Amniotic stem cell (primary cell): ENCODE measurements around the gene HNRNPCL4.
"Not testable (repeated sequence)": the region's sequence is repeated elsewhere in the genome, so short reads cannot be mapped to it uniquely, and the experiment has no call there.

Source experiments
- DNase-seq: peaks from one replicate; lab custom pipeline; 2025; lab: John Stamatoyannopoulos, UW

The HNRNPCL4 gene

GRCh38 chr1:13165531-13165930 lies at the start of gene HNRNPCL4:
HNRNPCL4 (minus strand) TSS chr1:13165631; CDS start chr1:13165467, 164 bp downstream.
- not testable (repeated sequence) for DNase-seq

DNA sequence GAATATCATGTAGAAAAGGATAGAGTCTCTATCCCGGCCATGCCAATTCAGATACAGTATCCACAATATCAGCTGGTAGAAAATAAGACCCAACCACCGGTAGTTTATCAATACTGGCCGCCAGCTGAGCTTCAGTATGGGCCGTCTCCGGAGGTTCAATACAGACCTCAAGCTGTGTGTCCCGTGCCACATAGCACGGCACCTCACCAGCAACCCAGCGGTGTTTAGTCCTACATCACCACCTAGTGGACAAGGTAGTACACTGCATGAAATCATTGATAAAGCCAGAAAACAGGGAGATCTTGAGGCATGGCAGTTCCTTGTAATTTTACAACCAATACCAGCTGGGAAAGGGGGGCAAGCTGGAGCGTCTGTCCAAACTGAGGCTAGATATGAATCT lies 43.3 kb upstream of the HNRNPCL4 start:
- not testable (repeated sequence) for DNase-seq

- not testable (repeated sequence) for DNase-seq
Observed at GRCh38 chr1:13201309-13201708, 35.9 kb upstream of the HNRNPCL4 start, which contains the start of gene PRAMEF13. PRAMEF13 (minus strand) TSS chr1:13201409; CDS start chr1:13199589, 1,820 bp downstream.

- DNase-seq = not testable (repeated sequence)
Observed at GRCh38 chr1:13171548-13171947, 6.1 kb upstream of the HNRNPCL4 start, which contains the start of gene PRAMEF9. PRAMEF9 (plus strand) TSS chr1:13171848; CDS start chr1:13175281, 3,433 bp downstream.

DNA sequence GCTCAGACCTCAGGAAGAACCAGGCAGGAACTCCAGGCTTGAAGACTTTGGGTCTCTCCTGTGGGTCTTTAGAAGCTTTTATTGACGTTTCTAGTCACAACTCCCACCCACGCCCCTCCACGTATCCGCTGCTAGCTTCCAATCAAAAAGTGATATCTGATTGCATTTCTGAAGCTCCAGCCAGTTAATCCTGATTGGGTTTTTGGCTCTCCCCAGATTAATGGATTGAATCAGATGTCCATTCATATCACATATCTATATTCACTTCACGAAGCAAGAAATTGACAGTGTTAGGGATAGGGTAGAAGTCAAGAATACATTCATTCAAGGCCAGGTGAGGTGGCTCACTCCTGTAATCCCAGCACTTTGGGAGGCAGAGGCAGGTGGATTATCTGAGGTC lies 9.5 kb downstream of the HNRNPCL4 start, which contains the start of gene PRAMEF26:
Gene PRAMEF26, minus strand, starts transcription at position 101 of the 400 bp plus-strand sequence. CDS start 2,914 bp downstream, outside the sequence.
- not testable (repeated sequence) for DNase-seq

DNA sequence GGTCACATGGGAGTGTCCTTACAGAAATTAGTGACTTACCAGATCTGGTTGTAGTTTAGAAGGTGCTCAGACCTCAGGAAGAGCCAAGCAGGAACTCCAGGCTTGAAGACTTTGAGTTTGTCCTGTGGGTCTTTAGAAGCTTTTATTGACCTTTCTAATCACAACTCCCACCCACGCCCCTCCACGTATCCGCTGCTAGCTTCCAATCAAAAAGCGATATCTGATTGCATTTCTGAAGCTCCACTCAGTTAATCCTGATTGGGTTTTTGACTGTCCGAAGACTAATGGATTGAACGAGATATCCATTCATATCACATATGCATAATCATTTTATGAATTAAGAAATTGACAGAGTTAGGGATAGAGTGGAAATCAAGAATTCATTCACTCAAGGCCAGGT lies 48.7 kb downstream of the HNRNPCL4 start, which contains the start of gene HNRNPCL2:
Gene HNRNPCL2, minus strand, starts transcription at position 101 of the 400 bp plus-strand sequence. CDS start 454 bp downstream, outside the sequence.
- DNase-seq = not testable (repeated sequence)
